H1 (cell line): ENCODE results near the gene ACKR2. TPM values are rescaled to one million over a fixed set of nuclear protein-coding genes. Genes with fewer than 3 reads are reported as not detected.

Source experiments
- CTCF ChIA-PET: fragments of 300-600 bp; sonication (Branson Sonifier 250); formaldehyde crosslinking; loops from one replicate; lab custom pipeline; 2021; ENCODE audit not compliant: partially characterized antibody; lab: Charles Lee
- POLR2A ChIA-PET: fragments of 300-600 bp; sonication (Branson Sonifier 250); formaldehyde crosslinking; loops from one replicate; lab custom pipeline; 2021; ENCODE audit warnings: inconsistent platforms; ENCODE audit not compliant: partially characterized antibody; lab: Charles Lee
- DNase-seq, 2 experiments: peaks; one replicate each; pipeline versions ENCODE4 v3.0.0 to v3.0.0-alpha.2; 2010 to 2022; ENCODE audit warnings: low spot score in 2 of 2, low read depth in 1 of 2, mixed read lengths in 1 of 2
- FAIRE-seq: peaks from 2 replicates; lab custom pipeline; 2011; peaks lifted over from hg19 to GRCh38; lab: Jason Lieb, UNC
- H2AFZ ChIP-seq: 2 replicates; pipeline ENCODE4 v1.8.1; 2012; ENCODE audit warnings: low read length, inconsistent platforms
- H2AK5ac ChIP-seq: 2 replicates; pipeline ENCODE4 v1.6.1; 2013; ENCODE audit warnings: low read depth, low read length
- H2BK120ac ChIP-seq: replicated peaks from 2 replicates; pipeline ENCODE3; 2013; ENCODE audit warnings: low read depth, low read length, inconsistent platforms
- H2BK12ac ChIP-seq: 2 replicates; pipeline ENCODE4 v1.6.1; 2013; ENCODE audit warnings: low read depth, low read length
- H2BK15ac ChIP-seq: 2 replicates; pipeline ENCODE4 v1.6.1; 2013; ENCODE audit warnings: low read length
- H2BK20ac ChIP-seq: 2 replicates; pipeline ENCODE4 v1.6.1; 2013; ENCODE audit warnings: low read length
- H2BK5ac ChIP-seq: 2 replicates; pipeline ENCODE4 v1.6.1; 2013; ENCODE audit warnings: low read depth, low read length
- H3K14ac ChIP-seq: 2 replicates; pipeline ENCODE4 v1.6.1; 2013; ENCODE audit warnings: inconsistent platforms; ENCODE audit not compliant: insufficient read length
- H3K18ac ChIP-seq: 2 replicates; pipeline ENCODE4 v1.6.1; 2013; ENCODE audit warnings: low read length; ENCODE audit errors: extremely low read depth
- H3K23ac ChIP-seq: 2 replicates; pipeline ENCODE4 v1.6.1; 2013; ENCODE audit warnings: inconsistent platforms; ENCODE audit not compliant: insufficient read length
- H3K23me2 ChIP-seq: 2 replicates; pipeline ENCODE4 v1.6.1; 2013; ENCODE audit warnings: low read depth, low read length
- H3K27ac ChIP-seq: 2 replicates; pipeline ENCODE4 v1.6.1; 2011; ENCODE audit warnings: low read depth, low read length, inconsistent platforms
- H3K27me3 ChIP-seq, 4 experiments: replicated peaks in 1 of 4; 1 replicate in 1 of 4; 2 replicates in 3 of 4; pipeline versions ENCODE4 v1.6.1 to v1.8.1; 2011 to 2013; ENCODE audit warnings: low read length in 3 of 4, mild to moderate bottlenecking in 3 of 4, inconsistent platforms in 2 of 4, mixed read lengths in 2 of 4, moderate library complexity in 1 of 4; ENCODE audit not compliant: control insufficient read depth in 3 of 4, insufficient read depth in 3 of 4; ENCODE audit errors: extremely low read depth in 1 of 4
- H3K36me3 ChIP-seq, 4 experiments: 2 replicates each; pipeline versions ENCODE4 v1.6.1 to v1.8.1; 2011 to 2013; ENCODE audit warnings: mild to moderate bottlenecking in 4 of 4, low read length in 3 of 4, moderate library complexity in 2 of 4, control low read depth in 1 of 4, inconsistent platforms in 1 of 4; ENCODE audit not compliant: insufficient read depth in 4 of 4, control insufficient read depth in 2 of 4
- H3K4ac ChIP-seq: replicated peaks from 2 replicates; pipeline ENCODE3; 2013; ENCODE audit warnings: low read length, low read depth, mixed read lengths, inconsistent platforms; ENCODE audit not compliant: insufficient read length
- H3K4me1 ChIP-seq, 4 experiments: replicated peaks in 1 of 4; 1 replicate in 1 of 4; 2 replicates in 3 of 4; pipeline versions ENCODE4 v1.6.1 to v1.8.1; 2011 to 2013; ENCODE audit warnings: low read length in 3 of 4, inconsistent platforms in 2 of 4, mixed read lengths in 1 of 4; ENCODE audit not compliant: insufficient read depth in 4 of 4, control insufficient read depth in 3 of 4
- H3K4me2 ChIP-seq, 2 experiments: 2 replicates each; pipeline versions ENCODE4 v1.6.1 to v1.8.1; 2011 to 2013; ENCODE audit warnings: low read depth in 2 of 2, low read length in 2 of 2, control low read depth in 1 of 2, inconsistent platforms in 1 of 2, mild to moderate bottlenecking in 1 of 2; ENCODE audit not compliant: insufficient read depth in 1 of 2
- H3K4me3 ChIP-seq, 4 experiments: fragments of 200-600, 300-600 bp in 1 of 4; sonication (generic), shearing (Covaris generic), sonication (Bioruptor Twin) in 1 of 4; 2 replicates each; pipeline versions ENCODE4 v1.5.1 to v1.8.1; 2011 to 2016; ENCODE audit warnings: low read length in 4 of 4, low read depth in 3 of 4, control low read depth in 2 of 4, inconsistent platforms in 2 of 4, mild to moderate bottlenecking in 2 of 4, mixed read lengths in 1 of 4, moderate library complexity in 1 of 4; ENCODE audit not compliant: insufficient read depth in 2 of 4; ENCODE audit errors: extremely low read depth in 1 of 4
- H3K56ac ChIP-seq: replicated peaks from 2 replicates; pipeline ENCODE3; 2013; ENCODE audit warnings: low read depth, mild to moderate bottlenecking, mixed read lengths, low read length, inconsistent platforms; ENCODE audit not compliant: insufficient read length
- H3K79me1 ChIP-seq: 2 replicates; pipeline ENCODE4 v1.6.1; 2013; ENCODE audit warnings: low read depth, low read length, control low read depth
- H3K79me2 ChIP-seq, 2 experiments: 2 replicates each; pipeline versions ENCODE4 v1.6.1 to v1.8.1; 2012 to 2013; ENCODE audit warnings: low read length in 2 of 2, mild to moderate bottlenecking in 2 of 2, inconsistent platforms in 1 of 2; ENCODE audit not compliant: insufficient read depth in 2 of 2, control insufficient read depth in 1 of 2
- H3K9ac ChIP-seq, 4 experiments: replicated peaks in 1 of 4; 1 replicate in 1 of 4; 2 replicates in 3 of 4; pipeline versions ENCODE4 v1.6.1 to v1.8.1; 2011 to 2013; ENCODE audit warnings: low read depth in 3 of 4, low read length in 3 of 4, control low read depth in 2 of 4, mild to moderate bottlenecking in 2 of 4, moderate library complexity in 2 of 4, inconsistent platforms in 1 of 4; ENCODE audit errors: extremely low read depth in 1 of 4
- H3K9me3 ChIP-seq, 2 experiments: 2 replicates each; pipeline versions ENCODE4 v1.6.1 to v1.8.1; 2012 to 2013; ENCODE audit warnings: mild to moderate bottlenecking in 2 of 2, moderate library complexity in 2 of 2, control low read depth in 1 of 2, inconsistent platforms in 1 of 2, low read depth in 1 of 2, low read length in 1 of 2, mixed read lengths in 1 of 2; ENCODE audit not compliant: insufficient read depth in 2 of 2
- H4K20me1 ChIP-seq, 2 experiments: replicated peaks in 1 of 2; 2 replicates each; pipeline versions ENCODE3 to v1.8.1; 2011 to 2013; ENCODE audit warnings: inconsistent platforms in 2 of 2, low read length in 2 of 2, mild to moderate bottlenecking in 1 of 2; ENCODE audit not compliant: insufficient read depth in 2 of 2, control insufficient read depth in 1 of 2
- H4K5ac ChIP-seq: 2 replicates; pipeline ENCODE4 v1.6.1; 2013; ENCODE audit warnings: low read length, low read depth, mixed read lengths, inconsistent platforms; ENCODE audit not compliant: insufficient read length
- H4K8ac ChIP-seq: 2 replicates; pipeline ENCODE4 v1.8.0; 2013; ENCODE audit warnings: mild to moderate bottlenecking, moderate library complexity, low read length, inconsistent platforms; ENCODE audit not compliant: insufficient read depth; ENCODE audit errors: extremely low read depth
- H4K91ac ChIP-seq: replicated peaks from 2 replicates; pipeline ENCODE3; 2013; ENCODE audit warnings: low read length, mixed read lengths, inconsistent platforms; ENCODE audit not compliant: insufficient read length
- ASH2L ChIP-seq: fragments of 200-600, 300-600 bp; sonication (generic); IDR thresholded peaks from one replicate; pipeline ENCODE4 v1.7.1; 2017; ENCODE audit warnings: low read length
- BACH1 ChIP-seq: IDR thresholded peaks from 2 replicates; pipeline ENCODE4 v1.6.1; 2012; ENCODE audit warnings: low read length, improper control_type of control experiment
- CBX8 ChIP-seq: fragments of 300-800, 300-1000 bp; sonication (generic); IDR thresholded peaks from 2 replicates; pipeline ENCODE4 v1.7.1; 2016; ENCODE audit warnings: low read depth, low read length, borderline replicate concordance
- CREB1 ChIP-seq: IDR thresholded peaks from 2 replicates; pipeline ENCODE4 v1.6.1; 2012; ENCODE audit warnings: inconsistent platforms
- CTBP2 ChIP-seq: IDR thresholded peaks from 2 replicates; pipeline ENCODE4 v1.7.0; 2011; ENCODE audit warnings: borderline replicate concordance, mild to moderate bottlenecking, moderate library complexity, mixed read lengths, low read length; ENCODE audit not compliant: insufficient read depth, insufficient read length
- HDAC6 ChIP-seq: IDR thresholded peaks from one replicate; pipeline ENCODE4 v1.7.1; 2012; ENCODE audit warnings: low read depth, mild to moderate bottlenecking, inconsistent platforms, low read length, moderate library complexity
- MAFK ChIP-seq: IDR thresholded peaks from 2 replicates; pipeline ENCODE4 v1.6.1; 2012; ENCODE audit warnings: low read depth, mild to moderate bottlenecking, improper control_type of control experiment, low read length
- POLR2AphosphoS5 ChIP-seq: IDR thresholded peaks from 2 replicates; pipeline ENCODE4 v1.6.1; 2011; ENCODE audit warnings: low read depth, low read length
- RBBP5 ChIP-seq: IDR thresholded peaks from 2 replicates; pipeline ENCODE4 v1.7.1; 2012; ENCODE audit warnings: low read depth, mild to moderate bottlenecking, inconsistent platforms, low read length, moderate library complexity, borderline replicate concordance
- RNF2 ChIP-seq: fragments of 200-900, 300-1000 bp; sonication (generic); IDR thresholded peaks from 2 replicates; pipeline ENCODE4 v1.7.1; 2016; ENCODE audit warnings: borderline replicate concordance, low read depth, mild to moderate bottlenecking, antibody characterized with exemption, low read length; ENCODE audit not compliant: poor library complexity, severe bottlenecking; ENCODE audit errors: missing control alignments
- SP4 ChIP-seq: IDR thresholded peaks from 2 replicates; pipeline ENCODE4 v1.6.1; 2012; ENCODE audit warnings: low read length, inconsistent platforms
- WGBS, 2 experiments: shearing (Covaris generic) in 1 of 2; methylation state at CpG; one replicate each; pipeline versions ENCODE4 v1.1.6 to v1.1.7; 2013 to 2015; ENCODE audit warnings: low lambda C conversion rate in 2 of 2, mixed read lengths in 2 of 2, inconsistent platforms in 1 of 2, low coverage in 1 of 2, missing lambda C conversion rate in 1 of 2; ENCODE audit not compliant: insufficient replicate concordance in 2 of 2, insufficient coverage in 1 of 2, insufficient read length in 1 of 2; ENCODE audit errors: extremely low coverage in 1 of 2, missing lambda C conversion rate in 1 of 2; 5-methylcytosine and 5-hydroxymethylcytosine counted together
- polyA plus RNA-seq, 7 experiments: library from polyadenylated mRNA; depleted of rRNA in 3 of 7; stranded (reverse) in 5 of 7; unstranded in 2 of 7; fragments of >200 nt in 5 of 7; fragments of 200-250 nt in 2 of 7; gene quantifications; 1 replicate in 5 of 7; 2 replicates in 1 of 7; 4 replicates in 1 of 7; pipeline versions ENCODE4 v1.2.1 to v1.2.3, GENCODE V29; 2011 to 2013; ENCODE audit warnings: missing spikeins in 2 of 7, mixed read lengths in 2 of 7
- total RNA-seq: library from RNA; stranded (reverse); fragmentation: NEBNext Ultra II Directional; extraction: Animal tissue kit (Norgen Biotek cat#: 25700); gene quantifications from 2 replicates; pipeline ENCODE4 v1.2.1, GENCODE V29; 2021
- TF ChIP-seq, protein P1 (sequence below): IDR thresholded peaks from 2 replicates; pipeline ENCODE4 v1.6.1; 2012; ENCODE audit warnings: inconsistent platforms

ACKR2 gene
- total and polyA plus RNA-seq, 2 of the 8 experiments (the other 6 are each of a cell fraction or from before 2014, with no cell fraction given), result 0.09 to 0.12 TPM

DNA sequence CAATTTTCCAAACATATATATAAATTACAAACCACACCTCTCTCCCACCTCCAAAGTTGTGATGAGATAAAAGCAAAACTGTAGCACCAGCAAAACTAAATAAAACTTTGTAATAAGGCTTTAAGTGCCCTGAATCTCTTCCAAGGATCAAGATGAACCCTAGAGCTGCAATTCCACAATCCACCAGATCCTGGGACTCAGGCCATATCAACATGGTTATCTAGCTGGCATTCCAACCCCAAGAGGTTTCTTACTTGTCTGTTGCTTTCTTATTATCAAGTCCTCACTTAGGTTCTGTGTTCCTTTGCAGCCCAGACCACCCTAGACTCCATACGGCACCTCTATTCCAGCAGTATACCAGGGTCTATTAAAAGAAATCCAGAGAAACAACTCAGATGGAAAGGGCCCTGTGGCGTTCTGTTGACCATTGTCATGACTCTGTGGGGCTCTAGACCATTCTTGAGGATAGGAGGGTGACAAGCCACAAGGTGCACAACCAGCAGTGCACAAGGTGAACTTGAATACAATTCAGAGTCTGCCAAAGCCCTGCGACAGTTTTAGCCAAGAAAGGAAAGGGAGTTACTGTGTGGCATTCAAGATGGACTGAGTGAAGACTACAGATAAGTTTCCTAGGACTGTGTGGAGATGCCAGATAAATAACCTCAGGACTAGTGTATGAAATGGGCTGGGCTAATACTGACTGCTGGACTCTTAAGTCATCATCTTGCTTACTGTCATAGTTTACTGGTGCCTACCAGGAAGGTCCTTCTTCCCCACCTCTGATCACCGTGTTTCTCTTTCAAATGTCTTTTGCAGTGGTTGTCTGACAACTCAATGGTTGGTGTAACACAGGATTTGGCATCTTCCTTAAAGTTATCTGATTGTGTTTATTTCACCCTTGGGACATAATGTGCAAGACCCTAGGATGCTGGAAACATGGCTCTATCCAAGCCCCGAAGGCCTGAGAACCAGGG, 27.2 kb downstream of the ACKR2 start:
- no peak overlapping the region for H3K9ac ChIP-seq
- WGBS, 2 experiments, result 90% methylated on average over 5 of the region's 5 CpGs; no CpG with 5 or more reads in 1 of the 2 experiments
- H3K4me2 ChIP-seq, result no peak overlapping the region
- H3K14ac ChIP-seq, result no peak overlapping the region
- H3K79me2 ChIP-seq, result no peaks in the 10 kb centered on the region
- no peaks in the 10 kb centered on the region for H3K23me2 ChIP-seq
- H3K4ac ChIP-seq, result no peak overlapping the region
- H4K8ac ChIP-seq, result no peak overlapping the region
- no peak overlapping the region for H3K23ac ChIP-seq
- H3K79me1 ChIP-seq, result no peaks in the 10 kb centered on the region
- DNase-seq (no peak), FAIRE-seq (no peak)
- no peak overlapping the region for H2BK120ac ChIP-seq
- H3K18ac ChIP-seq, result no peak overlapping the region
- no peak overlapping the region for H3K56ac ChIP-seq
- H3K4me1 ChIP-seq, result no peaks in the 10 kb centered on the region; a peak in 1 of 7 replicates
- no peak overlapping the region for H3K27ac ChIP-seq
- no peak overlapping the region for H2AFZ ChIP-seq
- H4K20me1 ChIP-seq, result no peaks in the 10 kb centered on the region
- CTCF ChIA-PET, result interaction anchor here (0.6 to 1.6 kb wide), 2 partner anchors 57 to 803 kb away, joined by 3 to 4 read pairs; no protein-coding TSS in a partner anchor
- H2BK15ac ChIP-seq, result no peak overlapping the region
- H4K91ac ChIP-seq, result no peak overlapping the region
- no peak overlapping the region for H2BK5ac ChIP-seq
- H2AK5ac ChIP-seq, result no peak overlapping the region
- H2BK20ac ChIP-seq, result no peak overlapping the region
- H4K5ac ChIP-seq, result no peak overlapping the region
- H3K27me3 ChIP-seq, result no peaks in the 10 kb centered on the region
- POLR2A ChIA-PET, result no interaction called here
- H3K36me3 ChIP-seq, result no peaks in the 10 kb centered on the region
- no peak overlapping the region for H2BK12ac ChIP-seq
- H3K9me3 ChIP-seq, result no peaks in the 10 kb centered on the region
- no peak overlapping the region for H3K4me3 ChIP-seq
- no peak for TF ChIP-seq POLR2AphosphoS5
- no peak for TF ChIP-seq CREB1
- no peak for TF ChIP-seq CBX8
- no peak for TF ChIP-seq RBBP5
- TF ChIP-seq MAFK, result no peak
- TF ChIP-seq, protein P1, sequence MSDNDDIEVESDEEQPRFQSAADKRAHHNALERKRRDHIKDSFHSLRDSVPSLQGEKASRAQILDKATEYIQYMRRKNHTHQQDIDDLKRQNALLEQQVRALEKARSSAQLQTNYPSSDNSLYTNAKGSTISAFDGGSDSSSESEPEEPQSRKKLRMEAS, result no peak
- TF ChIP-seq HDAC6, result no peak
- no peak for TF ChIP-seq BACH1
- TF ChIP-seq ASH2L, result no peak
- TF ChIP-seq SP4, result no peak
- TF ChIP-seq RNF2, result no peak
- TF ChIP-seq CTBP2, result no peak
